Measurements from ENCODE around the gene TSHZ2.

DNA sequence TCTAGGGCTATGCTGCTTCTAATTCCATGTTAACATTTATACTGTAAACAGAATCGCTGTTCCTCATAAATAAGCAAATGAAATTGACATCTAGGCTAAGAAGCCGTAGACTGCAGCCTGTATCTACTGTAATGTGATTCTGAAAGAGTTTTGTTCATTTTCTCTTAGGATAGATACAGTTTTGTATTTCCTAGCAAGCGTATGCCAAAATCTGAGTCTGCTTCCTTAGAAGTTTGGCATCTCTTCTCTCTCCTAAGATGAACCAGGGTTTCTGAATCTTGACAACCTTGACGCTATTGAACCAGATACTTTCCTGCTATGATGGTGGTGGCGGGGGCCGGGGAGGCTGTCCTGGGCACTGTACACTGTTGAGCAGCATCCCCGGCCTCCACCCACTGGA, 198.0 kb downstream of the TSHZ2 start:
- TF ChIP-seq CTCF (IDR thresholded peaks at IDR 0.05; ENCODE audit: low read depth, low read length) (no peak), EZH2phosphoT487 (IDR thresholded peaks at IDR 0.05; ENCODE audit: low read depth) (no peak)
